H1 (cell line): Measurements from ENCODE around the gene FOXS1.
"Not testable (repeated sequence)": the region's sequence is repeated elsewhere in the genome, so short reads cannot be mapped to it uniquely, and the experiment has no call there.

Experiments
- BACH1 ChIP-seq: IDR thresholded peaks from 2 replicates; pipeline ENCODE4 v1.6.1; 2012; ENCODE audit warnings: low read length, improper control_type of control experiment
- EP300 ChIP-seq, 2 experiments: IDR thresholded peaks; 1 replicate in 1 of 2; 2 replicates in 1 of 2; pipeline ENCODE4 v1.6.1; 2011 to 2012; ENCODE audit warnings: low read depth in 2 of 2, low read length in 2 of 2, mild to moderate bottlenecking in 2 of 2, borderline replicate concordance in 1 of 2, inconsistent platforms in 1 of 2, moderate library complexity in 1 of 2
- EZH2 ChIP-seq: fragments of 200-600 bp; sonication (generic); IDR thresholded peaks from 2 replicates; pipeline ENCODE4 v1.7.1; 2012; ENCODE audit warnings: low read depth, mild to moderate bottlenecking, moderate library complexity, low read length, inconsistent platforms; ENCODE audit not compliant: severe bottlenecking
- MAX ChIP-seq: IDR thresholded peaks from 2 replicates; pipeline ENCODE4 v1.6.1; 2012; ENCODE audit warnings: inconsistent platforms
- POLR2A ChIP-seq, 2 experiments: IDR thresholded peaks; 1 replicate in 1 of 2; 2 replicates in 1 of 2; pipeline ENCODE4 v1.6.1; 2011; ENCODE audit warnings: low read depth in 2 of 2, low read length in 2 of 2, mild to moderate bottlenecking in 2 of 2; ENCODE audit errors: control extremely low read depth in 1 of 2
- RFX5 ChIP-seq: IDR thresholded peaks from 2 replicates; pipeline ENCODE4 v1.6.1; 2011; ENCODE audit warnings: low read depth, low read length, improper control_type of control experiment, borderline replicate concordance
- RXRA ChIP-seq: IDR thresholded peaks from 2 replicates; pipeline ENCODE4 v1.6.1; 2011; ENCODE audit warnings: low read depth, mild to moderate bottlenecking, low read length, moderate library complexity; ENCODE audit not compliant: insufficient read depth
- SIRT6 ChIP-seq: IDR thresholded peaks from one replicate; pipeline ENCODE4 v1.7.1; 2012; ENCODE audit warnings: low read length, inconsistent platforms
- YY1 ChIP-seq: IDR thresholded peaks from 2 replicates; pipeline ENCODE4 v1.6.1; 2011; ENCODE audit warnings: low read depth, mild to moderate bottlenecking, low read length
- ZNF274 ChIP-seq: IDR thresholded peaks from 2 replicates; pipeline ENCODE4 v1.7.0; 2012; ENCODE audit warnings: low read length, borderline replicate concordance; ENCODE audit errors: extremely low read depth
- TF ChIP-seq, protein P1 (sequence below): IDR thresholded peaks from 2 replicates; pipeline ENCODE4 v1.6.1; 2011; ENCODE audit warnings: low read length, improper control_type of control experiment
- TF ChIP-seq, protein P2 (sequence below), 3 experiments: IDR thresholded peaks; 1 replicate in 2 of 3; 2 replicates in 1 of 3; pipeline versions ENCODE4 v1.5.1 to v1.6.1; 2011; ENCODE audit warnings: low read length in 3 of 3, mild to moderate bottlenecking in 3 of 3, inconsistent platforms in 2 of 3, low read depth in 1 of 3, moderate library complexity in 1 of 3; ENCODE audit not compliant: insufficient read depth in 1 of 3; ENCODE audit errors: control extremely low read depth in 1 of 3

- not testable (repeated sequence) for TF ChIP-seq BACH1; ZNF274; RXRA; EZH2; YY1; RFX5; MAX; EP300 (IDR thresholded peaks at IDR 0.05; ENCODE audit: borderline replicate concordance in 1 of 2, low read depth in 2 of 2, low read length in 2 of 2); POLR2A (IDR thresholded peaks at IDR 0.05; ENCODE audit: control extremely low read depth in 1 of 2, low read depth in 2 of 2, low read length in 2 of 2); SIRT6
- TF ChIP-seq, protein P1, sequence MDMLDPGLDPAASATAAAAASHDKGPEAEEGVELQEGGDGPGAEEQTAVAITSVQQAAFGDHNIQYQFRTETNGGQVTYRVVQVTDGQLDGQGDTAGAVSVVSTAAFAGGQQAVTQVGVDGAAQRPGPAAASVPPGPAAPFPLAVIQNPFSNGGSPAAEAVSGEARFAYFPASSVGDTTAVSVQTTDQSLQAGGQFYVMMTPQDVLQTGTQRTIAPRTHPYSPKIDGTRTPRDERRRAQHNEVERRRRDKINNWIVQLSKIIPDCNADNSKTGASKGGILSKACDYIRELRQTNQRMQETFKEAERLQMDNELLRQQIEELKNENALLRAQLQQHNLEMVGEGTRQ: not testable (repeated sequence)
- TF ChIP-seq, protein P2, sequence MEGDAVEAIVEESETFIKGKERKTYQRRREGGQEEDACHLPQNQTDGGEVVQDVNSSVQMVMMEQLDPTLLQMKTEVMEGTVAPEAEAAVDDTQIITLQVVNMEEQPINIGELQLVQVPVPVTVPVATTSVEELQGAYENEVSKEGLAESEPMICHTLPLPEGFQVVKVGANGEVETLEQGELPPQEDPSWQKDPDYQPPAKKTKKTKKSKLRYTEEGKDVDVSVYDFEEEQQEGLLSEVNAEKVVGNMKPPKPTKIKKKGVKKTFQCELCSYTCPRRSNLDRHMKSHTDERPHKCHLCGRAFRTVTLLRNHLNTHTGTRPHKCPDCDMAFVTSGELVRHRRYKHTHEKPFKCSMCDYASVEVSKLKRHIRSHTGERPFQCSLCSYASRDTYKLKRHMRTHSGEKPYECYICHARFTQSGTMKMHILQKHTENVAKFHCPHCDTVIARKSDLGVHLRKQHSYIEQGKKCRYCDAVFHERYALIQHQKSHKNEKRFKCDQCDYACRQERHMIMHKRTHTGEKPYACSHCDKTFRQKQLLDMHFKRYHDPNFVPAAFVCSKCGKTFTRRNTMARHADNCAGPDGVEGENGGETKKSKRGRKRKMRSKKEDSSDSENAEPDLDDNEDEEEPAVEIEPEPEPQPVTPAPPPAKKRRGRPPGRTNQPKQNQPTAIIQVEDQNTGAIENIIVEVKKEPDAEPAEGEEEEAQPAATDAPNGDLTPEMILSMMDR (IDR thresholded peaks at IDR 0.05; ENCODE audit: control extremely low read depth in 1 of 3, insufficient read depth in 1 of 3, low read depth in 1 of 3, low read length in 3 of 3): not testable (repeated sequence)
Observed at GRCh38 chr20:31828016-31828415, 17.4 kb downstream of the FOXS1 start.
